ENCODE data around the gene ORAI3. TPM values are rescaled to one million over a fixed set of nuclear protein-coding genes. Genes with fewer than 3 reads are reported as not detected.
A peak's percentile ranks its signal among the peaks of the same experiment; 100 is the strongest.

Gene ORAI3
- total RNA-seq, 2 donors from 2014 or later = 19.0 to 35.7 TPM

DNA sequence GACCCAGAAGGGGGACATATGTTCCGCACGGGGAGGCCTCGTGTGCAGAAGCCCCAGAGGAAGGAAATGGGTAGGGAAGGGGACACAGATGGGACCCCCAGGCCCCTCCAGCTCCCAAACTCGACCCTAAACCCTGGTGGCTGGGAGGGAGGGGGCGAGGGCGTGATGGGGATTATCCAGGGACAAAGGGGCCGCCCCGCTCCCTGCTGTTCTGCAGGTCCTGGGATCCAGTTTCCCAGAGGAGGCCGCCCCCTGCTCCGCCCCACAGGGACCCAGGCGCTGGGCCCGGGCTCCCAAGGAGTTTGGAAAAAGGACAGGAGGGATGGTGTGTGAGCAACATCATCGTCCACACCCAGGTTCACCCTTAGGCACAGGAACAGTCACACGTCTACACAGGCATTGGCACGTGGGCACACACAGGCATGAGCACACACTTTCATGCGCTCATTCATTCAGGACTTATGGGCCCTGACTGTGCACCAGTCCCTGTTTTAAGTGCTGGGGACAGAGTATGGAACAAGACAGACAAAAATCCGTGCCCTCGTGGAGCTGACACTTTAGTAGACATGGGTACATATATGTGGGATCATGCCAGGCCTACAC, 38.3 kb upstream of the ORAI3 start:
- no peak overlapping the region for H3K27ac ChIP-seq
- TF ChIP-seq, protein P1, sequence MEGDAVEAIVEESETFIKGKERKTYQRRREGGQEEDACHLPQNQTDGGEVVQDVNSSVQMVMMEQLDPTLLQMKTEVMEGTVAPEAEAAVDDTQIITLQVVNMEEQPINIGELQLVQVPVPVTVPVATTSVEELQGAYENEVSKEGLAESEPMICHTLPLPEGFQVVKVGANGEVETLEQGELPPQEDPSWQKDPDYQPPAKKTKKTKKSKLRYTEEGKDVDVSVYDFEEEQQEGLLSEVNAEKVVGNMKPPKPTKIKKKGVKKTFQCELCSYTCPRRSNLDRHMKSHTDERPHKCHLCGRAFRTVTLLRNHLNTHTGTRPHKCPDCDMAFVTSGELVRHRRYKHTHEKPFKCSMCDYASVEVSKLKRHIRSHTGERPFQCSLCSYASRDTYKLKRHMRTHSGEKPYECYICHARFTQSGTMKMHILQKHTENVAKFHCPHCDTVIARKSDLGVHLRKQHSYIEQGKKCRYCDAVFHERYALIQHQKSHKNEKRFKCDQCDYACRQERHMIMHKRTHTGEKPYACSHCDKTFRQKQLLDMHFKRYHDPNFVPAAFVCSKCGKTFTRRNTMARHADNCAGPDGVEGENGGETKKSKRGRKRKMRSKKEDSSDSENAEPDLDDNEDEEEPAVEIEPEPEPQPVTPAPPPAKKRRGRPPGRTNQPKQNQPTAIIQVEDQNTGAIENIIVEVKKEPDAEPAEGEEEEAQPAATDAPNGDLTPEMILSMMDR (IDR thresholded peaks at IDR 0.05) = no peak
- no peak for ATAC-seq (ENCODE audit: insufficient number of reproducible peaks, low FRiP score, low read depth)
- H3K4me1 ChIP-seq (ENCODE audit: control insufficient read depth in 1 of 2, low read depth in 2 of 2) = no peaks in the 10 kb centered on the region
- H3K4me3 ChIP-seq = no peak overlapping the region
- no peaks in the 10 kb centered on the region for H3K27me3 ChIP-seq (replicated peaks; ENCODE audit: insufficient read depth)
- DNase-seq (ENCODE audit: low spot score) = no peak
- H3K9me3 ChIP-seq = no peaks in the 10 kb centered on the region
- no peaks in the 10 kb centered on the region for H3K36me3 ChIP-seq

DNA sequence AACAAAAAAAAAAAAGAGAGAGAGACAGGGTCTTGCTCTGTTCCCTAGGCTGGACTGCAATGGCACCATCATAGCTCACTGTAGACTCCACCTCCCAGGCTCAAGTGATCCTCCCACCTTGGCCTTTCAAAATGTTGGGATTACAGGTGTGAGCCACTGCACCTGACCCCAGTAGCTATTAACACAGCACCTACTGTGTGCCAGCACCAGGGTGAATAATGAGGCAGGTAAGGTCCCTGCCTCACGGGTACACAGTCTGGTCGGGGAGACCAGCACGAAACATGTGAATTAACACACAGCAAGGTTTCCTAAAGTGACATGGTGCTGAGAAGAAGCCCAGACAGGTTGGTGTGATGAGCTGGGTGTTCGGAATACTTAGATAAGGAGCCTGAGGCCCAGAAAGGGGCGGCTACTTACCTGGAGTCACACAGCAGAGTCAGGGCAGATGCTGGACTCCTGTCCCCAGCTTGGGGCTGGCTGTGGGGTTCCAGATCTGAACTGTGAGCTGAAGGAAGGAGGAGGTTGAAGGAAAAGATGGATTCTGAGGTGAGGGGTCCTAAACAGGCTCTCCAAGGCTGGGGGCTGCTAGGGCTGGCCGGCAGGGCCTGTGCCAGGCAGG, 36.0 kb upstream of the ORAI3 start:
- Histone ChIP-seq H3K4me3 (no peak overlapping the region), H3K27me3 (replicated peaks; ENCODE audit: insufficient read depth) (no peaks in the 10 kb centered on the region), H3K4me1 (ENCODE audit: control insufficient read depth in 1 of 2, low read depth in 2 of 2) (no peaks in the 10 kb centered on the region), H3K9me3 (no peaks in the 10 kb centered on the region), H3K27ac (no peak overlapping the region), H3K36me3 (no peaks in the 10 kb centered on the region)
- ATAC-seq (ENCODE audit: insufficient number of reproducible peaks, low FRiP score, low read depth) = no peak
- TF ChIP-seq, protein P1 (IDR thresholded peaks at IDR 0.05) = no peak
- no peak for DNase-seq (ENCODE audit: low spot score)

DNA sequence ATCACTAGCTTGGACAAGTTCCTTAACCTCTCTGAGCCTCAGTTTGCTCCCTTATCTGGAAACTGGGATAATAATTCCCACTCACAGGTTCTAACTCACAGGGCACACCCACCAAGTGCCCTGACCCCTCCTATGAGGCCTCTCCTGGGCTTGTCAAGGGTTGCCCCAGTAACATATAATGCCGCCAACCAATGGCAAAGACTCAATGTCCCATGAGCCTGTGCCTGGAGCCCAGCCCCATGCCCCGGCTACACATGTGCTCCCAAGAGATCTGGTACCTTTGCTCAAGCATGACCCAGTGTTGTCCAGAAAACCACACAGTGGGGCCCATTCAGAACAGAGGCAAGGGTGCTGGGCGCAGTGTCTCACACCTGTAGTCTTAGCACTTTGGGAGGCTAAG, 34.0 kb upstream of the ORAI3 start:
- Histone ChIP-seq H3K36me3 (no peaks in the 10 kb centered on the region), H3K27ac (no peak overlapping the region), H3K9me3 (no peaks in the 10 kb centered on the region), H3K4me3 (no peak overlapping the region), H3K27me3 (replicated peaks; ENCODE audit: insufficient read depth) (no peaks in the 10 kb centered on the region), H3K4me1 (ENCODE audit: control insufficient read depth in 1 of 2, low read depth in 2 of 2) (no peaks in the 10 kb centered on the region)
- TF ChIP-seq, protein P1 (IDR thresholded peaks at IDR 0.05) = no peak
- DNase-seq (ENCODE audit: low spot score) (no peak), ATAC-seq (ENCODE audit: insufficient number of reproducible peaks, low FRiP score, low read depth) (no peak)

DNA sequence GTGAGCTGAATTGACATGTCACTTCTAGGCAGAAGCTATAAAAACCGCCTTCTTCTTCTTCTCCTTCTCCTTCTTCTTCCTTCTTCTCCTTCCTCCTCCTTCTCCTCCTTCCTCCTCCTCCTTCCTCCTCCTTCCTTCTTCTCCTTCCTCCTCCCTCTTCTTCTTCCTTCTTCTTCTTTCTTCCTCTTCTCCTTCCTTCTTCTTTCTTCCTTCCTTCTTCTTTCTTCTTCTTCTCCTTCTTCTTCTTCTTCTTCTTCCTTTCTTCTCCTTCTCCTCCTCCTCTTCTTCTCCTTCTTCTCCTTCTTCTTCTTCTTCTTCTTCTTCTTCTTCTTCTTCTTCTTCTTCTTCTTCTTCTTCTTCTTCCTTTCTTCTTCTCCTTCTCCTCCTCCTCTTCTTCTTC, 30.3 kb upstream of the ORAI3 start:
- no peaks in the 10 kb centered on the region for H3K9me3 ChIP-seq
- H3K27me3 ChIP-seq (replicated peaks; ENCODE audit: insufficient read depth) = no peaks in the 10 kb centered on the region
- TF ChIP-seq, protein P1 (IDR thresholded peaks at IDR 0.05) = no peak
- no peak overlapping the region for H3K4me3 ChIP-seq
- H3K36me3 ChIP-seq = no peaks in the 10 kb centered on the region
- H3K27ac ChIP-seq = no peak overlapping the region
- DNase-seq (ENCODE audit: low spot score) (no peak), ATAC-seq (ENCODE audit: insufficient number of reproducible peaks, low FRiP score, low read depth) (no peak)
- peaks cover 0 to 6% of the 10 kb centered on the region in 2 donors for H3K4me1 ChIP-seq (ENCODE audit: control insufficient read depth in 1 of 2, low read depth in 2 of 2)

DNA sequence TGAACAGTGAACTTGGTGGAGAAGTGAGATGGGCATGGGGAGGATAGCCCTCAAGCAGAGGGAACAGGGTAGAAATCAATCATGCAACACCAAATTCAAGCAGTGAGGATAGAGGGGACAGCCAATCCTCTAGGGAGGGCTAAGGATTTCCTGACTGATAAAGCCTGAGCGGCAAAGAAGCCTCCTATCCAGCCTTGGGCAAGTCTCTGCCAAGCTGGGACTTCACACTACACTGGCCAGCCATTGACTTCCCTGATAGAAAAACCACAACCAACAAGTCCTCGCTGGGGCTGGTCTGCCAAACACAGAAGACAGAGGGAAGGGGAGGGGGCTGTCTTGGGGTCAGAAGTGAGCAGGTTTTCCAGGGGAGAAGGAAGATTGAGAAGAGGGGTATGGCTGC, 28.0 kb upstream of the ORAI3 start:
- Histone ChIP-seq H3K4me3 (no peak overlapping the region), H3K27ac (peak overlapping the region in 1 of 2 donors; percentile 84), H3K9me3 (no peaks in the 10 kb centered on the region), H3K4me1 (ENCODE audit: control insufficient read depth in 1 of 2, low read depth in 2 of 2) (peaks cover 5 to 23% of the 10 kb centered on the region in 2 donors), H3K27me3 (replicated peaks; ENCODE audit: insufficient read depth) (no peaks in the 10 kb centered on the region), H3K36me3 (no peaks in the 10 kb centered on the region)
- ATAC-seq (ENCODE audit: insufficient number of reproducible peaks, low FRiP score, low read depth) (no peak), DNase-seq (ENCODE audit: low spot score) (no peak)
- TF ChIP-seq, protein P1 (IDR thresholded peaks at IDR 0.05) = no peak
